ENCODE results near the gene GATD1.

The GATD1 gene

GRCh38 chr11:724778-725386, 52.4 kb downstream of the GATD1 start:
- DNase-seq, result peak; percentile 33

- DNase-seq, result peak; percentile 46
These were observed 53.1 kb downstream of the GATD1 start for GRCh38 chr11:724049-724777.

GRCh38 chr11:723120-723883, 54.0 kb downstream of the GATD1 start:
- peak; percentile 75 for DNase-seq

GRCh38 chr11:722346-722811, 54.9 kb downstream of the GATD1 start:
- DNase-seq, result peak; percentile 38

- peak; percentile 69 for DNase-seq
These were observed 55.4 kb downstream of the GATD1 start for GRCh38 chr11:721741-722345.

GRCh38 chr11:721247-721740, 56.0 kb downstream of the GATD1 start:
- peak; percentile 25 for DNase-seq

GRCh38 chr11:720642-721246, 56.5 kb downstream of the GATD1 start:
- DNase-seq, result peak; percentile 79

- no peak for DNase-seq
These were observed 57.2 kb downstream of the GATD1 start for GRCh38 chr11:720017-720641.

- DNase-seq, result no peak
These were observed 57.9 kb downstream of the GATD1 start for GRCh38 chr11:719214-720016.
